HEK293 (cell line): ENCODE data around the gene IFT172.

ENCODE experiments used
- CTCF ChIP-seq: fragments of 450-650 bp; formaldehyde crosslinking; IDR thresholded peaks from 2 replicates; pipeline ENCODE4 v1.5.1; 2016; ENCODE audit warnings: missing biosample characterization, missing genetic modification characterization
- KLF8 ChIP-seq: fragments of 450-650 bp; formaldehyde crosslinking; IDR thresholded peaks from 2 replicates; pipeline ENCODE4 v1.5.1; 2016; ENCODE audit warnings: missing biosample characterization, missing genetic modification characterization
- PBX3 ChIP-seq: sonication (generic); formaldehyde crosslinking; IDR thresholded peaks from 2 replicates; pipeline ENCODE4 v1.8.1; 2022; ENCODE audit warnings: mild to moderate bottlenecking, moderate library complexity, missing genetic modification reagents
- REST ChIP-seq: fragments of 450-650 bp; formaldehyde crosslinking; IDR thresholded peaks from 2 replicates; pipeline ENCODE4 v1.5.1; 2016; ENCODE audit warnings: missing biosample characterization, missing genetic modification characterization
- SCRT2 ChIP-seq: fragments of 450-650 bp; formaldehyde crosslinking; IDR thresholded peaks from 2 replicates; pipeline ENCODE4 v1.5.1; 2016; ENCODE audit warnings: missing biosample characterization, missing genetic modification characterization
- TCF7L2 ChIP-seq: IDR thresholded peaks from 2 replicates; pipeline ENCODE4 v1.6.1; 2011; ENCODE audit warnings: low read depth, mild to moderate bottlenecking, inconsistent platforms, low read length, moderate library complexity, borderline replicate concordance
- TSHZ1 ChIP-seq: fragments of 450-650 bp; formaldehyde crosslinking; IDR thresholded peaks from 2 replicates; pipeline ENCODE4 v1.5.1; 2016; ENCODE audit warnings: missing biosample characterization, missing genetic modification characterization, borderline replicate concordance
- YY1 ChIP-seq: fragments of 450-650 bp; formaldehyde crosslinking; IDR thresholded peaks from 2 replicates; pipeline ENCODE4 v1.5.1; 2018; ENCODE audit warnings: missing biosample characterization, missing genetic modification characterization
- ZBTB1 ChIP-seq: fragments of 450-650 bp; formaldehyde crosslinking; IDR thresholded peaks from 2 replicates; pipeline ENCODE4 v1.5.1; 2016; ENCODE audit warnings: missing biosample characterization, missing genetic modification characterization
- ZNF629 ChIP-seq: fragments of 450-650 bp; formaldehyde crosslinking; IDR thresholded peaks from 2 replicates; pipeline ENCODE4 v1.5.1; 2017; ENCODE audit warnings: missing biosample characterization, missing genetic modification characterization
- ZNF660 ChIP-seq: fragments of 450-650 bp; IDR thresholded peaks from 2 replicates; pipeline ENCODE4 v1.5.1; 2018; ENCODE audit warnings: missing biosample characterization, mild to moderate bottlenecking, missing genetic modification characterization
- ZNF707 ChIP-seq: fragments of 450-650 bp; formaldehyde crosslinking; IDR thresholded peaks from 2 replicates; pipeline ENCODE4 v1.5.1; 2016; ENCODE audit warnings: missing biosample characterization, missing genetic modification characterization
- ZNF747 ChIP-seq: fragments of 450-650 bp; formaldehyde crosslinking; IDR thresholded peaks from 2 replicates; pipeline ENCODE4 v1.5.1; 2016; ENCODE audit warnings: missing biosample characterization, missing genetic modification characterization
- ZSCAN18 ChIP-seq: fragments of 450-650 bp; formaldehyde crosslinking; IDR thresholded peaks from 2 replicates; pipeline ENCODE4 v1.5.1; 2016; ENCODE audit warnings: missing biosample characterization, missing genetic modification characterization

- no peak for TF ChIP-seq CTCF (tag by site-specific recombination)
- TF ChIP-seq PBX3 (CRISPR knock-in tag): no peak
- TF ChIP-seq ZNF707: no peak
- no peak for TF ChIP-seq YY1 (tag by site-specific recombination)
- no peak for TF ChIP-seq ZNF747 (tag by site-specific recombination)
- no peak for TF ChIP-seq TSHZ1
- no peak for TF ChIP-seq REST (tag by site-specific recombination)
- no peak for TF ChIP-seq ZBTB1 (tag by site-specific recombination)
- TF ChIP-seq SCRT2: no peak
- TF ChIP-seq ZSCAN18 (tag by site-specific recombination): no peak
- TF ChIP-seq KLF8 (tag by site-specific recombination): no peak
- TF ChIP-seq TCF7L2: no peak
- TF ChIP-seq ZNF660 (tag by site-specific recombination): no peak
- TF ChIP-seq ZNF629 (tag by site-specific recombination): no peak
Observed at GRCh38 chr2:27506587-27506986, 17.0 kb upstream of the IFT172 start.
